Chondrocyte (in vitro differentiated cells): ENCODE data around the gene M1AP. TPM values are rescaled to one million over a fixed set of nuclear protein-coding genes. Genes with fewer than 3 reads are reported as not detected.

Experiments used
- DNase-seq: peaks from one replicate; pipeline ENCODE4 v3.0.0; 2021; ENCODE audit warnings: mixed read lengths, low spot score
- H3K27ac Mint-ChIP-seq: one replicate; pipeline ENCODE4 v1.8.0; 2021; ENCODE audit warnings: mild to moderate bottlenecking, moderate library complexity, mixed read lengths; ENCODE audit not compliant: unreplicated experiment
- H3K27me3 Mint-ChIP-seq: 2 replicates; pipeline ENCODE4 v1.8.0; 2021; ENCODE audit warnings: low read depth, mixed read lengths
- H3K36me3 Mint-ChIP-seq: 2 replicates; pipeline ENCODE4 v1.8.0; 2021; ENCODE audit warnings: low read depth, mixed read lengths
- H3K4me1 Mint-ChIP-seq: 2 replicates; pipeline ENCODE4 v1.8.0; 2021; ENCODE audit warnings: low read depth, mild to moderate bottlenecking, mixed read lengths
- H3K4me3 Mint-ChIP-seq: one replicate; pipeline ENCODE4 v1.8.0; 2021; ENCODE audit warnings: mild to moderate bottlenecking, moderate library complexity, mixed read lengths; ENCODE audit not compliant: unreplicated experiment
- H3K9me3 Mint-ChIP-seq: 2 replicates; pipeline ENCODE4 v1.8.0; 2021; ENCODE audit warnings: low read depth, mixed read lengths
- total RNA-seq: library from RNA; stranded (reverse); gene quantifications from 3 replicates; pipeline ENCODE4 v1.2.1, GENCODE V29; 2021
- TF ChIP-seq, protein P1 (sequence below): fragments of 200-600 bp; sonication (generic); IDR thresholded peaks from 2 replicates; pipeline ENCODE4 v1.5.0; 2021; ENCODE audit warnings: antibody characterized with exemption, mild to moderate bottlenecking, moderate library complexity

M1AP gene
- total RNA-seq, 1 donor from 2014 or later, result 0.35 TPM

DNA sequence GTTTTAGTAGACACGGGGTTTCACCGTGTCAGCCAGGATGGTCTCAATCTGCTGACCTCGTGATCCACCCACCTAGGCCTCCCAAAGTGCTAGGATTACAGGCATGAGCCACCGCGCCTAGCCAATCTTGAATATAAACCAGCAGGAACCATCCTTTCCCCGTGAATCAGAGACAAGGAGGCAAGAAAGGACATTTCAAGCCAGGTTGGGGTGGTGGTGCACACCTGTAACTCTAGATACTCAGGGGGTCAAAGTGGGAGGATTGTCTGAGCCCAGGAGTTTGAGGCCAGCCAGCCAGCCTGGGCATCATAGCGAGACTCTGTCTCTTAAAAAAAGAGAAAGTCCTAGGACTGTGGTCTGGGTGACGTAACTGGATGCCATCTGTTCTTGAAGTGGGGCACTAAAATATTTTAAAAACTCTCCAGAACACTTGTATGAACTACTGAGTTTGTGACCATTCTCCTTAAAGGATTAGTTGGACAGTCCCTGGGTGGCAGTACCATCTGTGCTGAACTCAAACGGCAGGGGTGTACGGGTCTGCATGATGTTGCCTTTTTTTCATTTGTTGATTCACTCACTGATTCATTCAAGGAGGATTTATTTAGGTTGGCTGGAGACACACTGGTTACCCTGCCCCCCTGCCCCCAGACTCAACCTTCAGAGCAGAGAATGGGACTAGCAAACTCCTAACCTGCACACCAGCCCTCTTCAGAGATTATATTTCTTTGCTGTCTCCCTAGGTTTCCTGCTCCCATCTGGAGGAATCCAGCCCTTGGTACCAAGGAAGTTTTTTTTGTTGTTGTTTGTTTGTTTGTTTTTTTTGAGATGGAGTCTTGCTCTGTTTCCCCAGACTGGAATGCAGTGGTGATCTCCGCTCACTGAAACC lies 136.8 kb downstream of the M1AP start:
- Mint-ChIP-seq H3K9me3 (no peaks in the 10 kb centered on the region), H3K4me1 (peaks cover 21% of the 10 kb centered on the region), H3K4me3 (no peak overlapping the region), H3K27ac (no peak overlapping the region), H3K27me3 (peaks cover 48% of the 10 kb centered on the region), H3K36me3 (peaks cover 6% of the 10 kb centered on the region)
- DNase-seq, result no peak
- TF ChIP-seq, protein P1, sequence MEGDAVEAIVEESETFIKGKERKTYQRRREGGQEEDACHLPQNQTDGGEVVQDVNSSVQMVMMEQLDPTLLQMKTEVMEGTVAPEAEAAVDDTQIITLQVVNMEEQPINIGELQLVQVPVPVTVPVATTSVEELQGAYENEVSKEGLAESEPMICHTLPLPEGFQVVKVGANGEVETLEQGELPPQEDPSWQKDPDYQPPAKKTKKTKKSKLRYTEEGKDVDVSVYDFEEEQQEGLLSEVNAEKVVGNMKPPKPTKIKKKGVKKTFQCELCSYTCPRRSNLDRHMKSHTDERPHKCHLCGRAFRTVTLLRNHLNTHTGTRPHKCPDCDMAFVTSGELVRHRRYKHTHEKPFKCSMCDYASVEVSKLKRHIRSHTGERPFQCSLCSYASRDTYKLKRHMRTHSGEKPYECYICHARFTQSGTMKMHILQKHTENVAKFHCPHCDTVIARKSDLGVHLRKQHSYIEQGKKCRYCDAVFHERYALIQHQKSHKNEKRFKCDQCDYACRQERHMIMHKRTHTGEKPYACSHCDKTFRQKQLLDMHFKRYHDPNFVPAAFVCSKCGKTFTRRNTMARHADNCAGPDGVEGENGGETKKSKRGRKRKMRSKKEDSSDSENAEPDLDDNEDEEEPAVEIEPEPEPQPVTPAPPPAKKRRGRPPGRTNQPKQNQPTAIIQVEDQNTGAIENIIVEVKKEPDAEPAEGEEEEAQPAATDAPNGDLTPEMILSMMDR, result no peak

DNA sequence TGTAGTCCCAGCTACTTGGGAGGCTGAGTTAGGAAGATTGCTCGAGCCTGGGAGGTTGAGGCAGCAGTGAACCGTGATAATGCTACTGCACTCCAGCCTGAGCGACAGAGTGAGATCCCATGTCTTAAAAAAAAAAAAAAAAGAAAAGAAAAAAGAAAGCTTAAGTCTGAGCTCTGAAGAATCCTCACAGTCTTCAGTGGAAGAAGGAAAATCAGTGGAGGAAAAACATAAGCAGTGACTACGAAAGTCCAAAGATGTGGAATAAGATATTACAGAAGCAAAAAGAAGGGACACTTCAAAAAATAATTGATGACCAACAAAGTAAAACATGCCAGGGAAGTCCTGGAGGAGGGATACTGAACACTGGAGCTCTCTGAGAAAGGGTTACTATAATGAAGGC lies 137.9 kb downstream of the M1AP start:
- Mint-ChIP-seq H3K9me3 (no peaks in the 10 kb centered on the region), H3K4me3 (no peak overlapping the region), H3K27ac (no peak overlapping the region), H3K36me3 (peaks cover 6% of the 10 kb centered on the region), H3K27me3 (peaks cover 45% of the 10 kb centered on the region), H3K4me1 (peaks cover 28% of the 10 kb centered on the region)
- DNase-seq, result no peak
- TF ChIP-seq, protein P1, result no peak

DNA sequence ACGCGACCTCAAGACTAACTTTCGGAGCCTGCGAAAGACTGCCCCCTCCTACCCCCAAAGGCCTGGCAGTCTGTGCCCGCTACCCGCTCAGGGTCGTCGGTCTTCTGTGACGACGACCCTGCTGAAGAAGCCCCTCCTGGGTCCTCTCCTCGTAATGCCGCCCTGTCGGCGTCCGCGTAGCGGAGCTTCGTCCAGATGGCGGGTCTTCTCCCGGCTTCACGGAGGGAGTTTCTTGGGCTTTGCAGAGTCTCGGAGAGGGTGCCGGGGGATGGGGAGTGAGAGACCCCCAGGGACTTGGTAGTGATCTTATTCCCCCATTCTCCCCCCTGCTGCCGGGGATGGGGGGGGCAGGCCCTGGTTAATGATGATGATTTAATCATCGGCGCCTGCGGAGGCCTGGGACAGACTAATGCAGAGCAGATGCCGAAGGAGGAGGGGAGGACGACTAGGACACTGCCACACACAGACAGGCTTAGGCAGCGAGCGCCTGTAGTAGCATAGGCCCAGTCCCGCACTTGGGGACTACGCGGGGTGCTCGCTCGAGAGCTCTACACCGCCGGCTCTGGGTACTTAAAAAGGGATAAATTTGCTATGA lies 140.1 kb downstream of the M1AP start:
- H3K27ac Mint-ChIP-seq, result peak overlapping the region; percentile 100
- no peaks in the 10 kb centered on the region for H3K9me3 Mint-ChIP-seq
- peaks cover 47% of the 10 kb centered on the region for H3K4me1 Mint-ChIP-seq
- no peak for DNase-seq
- H3K4me3 Mint-ChIP-seq, result peak overlapping the region; percentile 100
- TF ChIP-seq, protein P1, result no peak
- peaks cover 34% of the 10 kb centered on the region for H3K27me3 Mint-ChIP-seq
- peaks cover 14% of the 10 kb centered on the region for H3K36me3 Mint-ChIP-seq

Other genes with a start within 250 kb of the M1AP start
- 1.3 to 3.4 TPM (median 1.5 TPM) in 3 replicates for gene C2orf81, start 226.7 kb downstream of the M1AP start, total RNA-seq
- gene WDR54, start 226.6 kb downstream of the M1AP start, total RNA-seq, result 10.4 to 11.2 TPM (median 11.0 TPM) in 3 replicates
- 18.3 to 32.4 TPM (median 20.4 TPM) in 3 replicates for gene RTKN, start 206.4 kb downstream of the M1AP start, total RNA-seq
- 23.2 to 35.0 TPM (median 24.3 TPM) in 3 replicates for gene INO80B, start 193.2 kb downstream of the M1AP start, total RNA-seq
- gene WBP1, start 189.9 kb downstream of the M1AP start, total RNA-seq, result 56.1 to 93.0 TPM (median 62.4 TPM) in 3 replicates
- gene MOGS, start 182.9 kb downstream of the M1AP start, total RNA-seq, result 62.6 to 79.0 TPM (median 67.1 TPM) in 3 replicates
- gene MRPL53, start 175.7 kb downstream of the M1AP start, total RNA-seq, result 39.9 to 59.8 TPM (median 49.5 TPM) in 3 replicates
- gene CCDC142, start 165.3 kb downstream of the M1AP start, total RNA-seq, result 12.7 to 21.9 TPM (median 13.3 TPM) in 3 replicates
- gene TTC31, start 165.2 kb downstream of the M1AP start, total RNA-seq, result 17.4 to 25.4 TPM (median 18.1 TPM) in 3 replicates
- gene LBX2, start 148.7 kb downstream of the M1AP start, total RNA-seq, result 0.90 to 2.3 TPM (median 1.3 TPM) in 3 replicates
- gene PCGF1, start 140.6 kb downstream of the M1AP start, total RNA-seq, result 26.1 to 30.7 TPM (median 30.0 TPM) in 3 replicates
- gene TLX2, start 133.9 kb downstream of the M1AP start, total RNA-seq, result 0.10 TPM in 1 of 3 replicates, not detected in the others
- 0.34 TPM in 1 of 3 replicates, not detected in the others for gene DQX1, start 122.1 kb downstream of the M1AP start, total RNA-seq
- 76.8 to 94.3 TPM (median 79.8 TPM) in 3 replicates for gene AUP1, start 118.6 kb downstream of the M1AP start, total RNA-seq
- gene HTRA2, start 118.4 kb downstream of the M1AP start, total RNA-seq, result 23.8 to 31.2 TPM (median 24.2 TPM) in 3 replicates
- gene LOXL3, start 94.4 kb downstream of the M1AP start, total RNA-seq, result 107 to 112 TPM (median 109 TPM) in 3 replicates
- gene DOK1, start 93.6 kb downstream of the M1AP start, total RNA-seq, result 33.6 to 46.0 TPM (median 44.4 TPM) in 3 replicates
- gene SEMA4F, start 5.9 kb upstream of the M1AP start, total RNA-seq, result 14.7 to 17.4 TPM (median 16.7 TPM) in 3 replicates
- gene HK2, start 185.8 kb upstream of the M1AP start, total RNA-seq, result 18.5 to 32.6 TPM (median 31.4 TPM) in 3 replicates